HCT116 (cell line): ENCODE results near the gene RAI1.

Source experiments
- EZH2 ChIP-seq: fragments of 200-600 bp; sonication (generic); IDR thresholded peaks from 2 replicates; pipeline ENCODE4 v1.6.1; 2017; ENCODE audit warnings: antibody characterized with exemption, mixed run types
- EZH2phosphoT487 ChIP-seq: fragments of 200-600 bp; IDR thresholded peaks from 2 replicates; pipeline ENCODE4 v1.6.1; 2018; ENCODE audit warnings: antibody characterized with exemption, borderline replicate concordance
- POLR2A ChIP-seq: IDR thresholded peaks from 2 replicates; pipeline ENCODE4 v1.7.0; 2011; ENCODE audit warnings: borderline replicate concordance; ENCODE audit not compliant: insufficient read depth, insufficient read length; ENCODE audit errors: extremely low read depth
- SIN3A ChIP-seq: IDR thresholded peaks from 2 replicates; pipeline ENCODE4 v1.6.1; 2012; ENCODE audit warnings: low read depth
- YY1 ChIP-seq: IDR thresholded peaks from 2 replicates; pipeline ENCODE4 v1.6.1; 2011; ENCODE audit warnings: low read length, low read depth, moderate library complexity, mild to moderate bottlenecking; ENCODE audit not compliant: insufficient replicate concordance; ENCODE audit errors: extremely low read depth
- TF ChIP-seq, protein P1 (sequence below), 3 experiments: fragments of 200-600 bp in 1 of 3; sonication (generic) in 1 of 3; IDR thresholded peaks in 2 of 3; conservative IDR thresholded peaks in 1 of 3; 2 replicates each; pipeline ENCODE4 v1.5.1; 2012 to 2017; ENCODE audit warnings: low read depth in 2 of 3, low read length in 2 of 3, antibody characterized with exemption in 1 of 3, borderline replicate concordance in 1 of 3, control low read depth in 1 of 3, mild to moderate bottlenecking in 1 of 3, mixed read lengths in 1 of 3, mixed run types in 1 of 3, moderate library complexity in 1 of 3; ENCODE audit not compliant: insufficient read depth in 1 of 3
- TF ChIP-seq, protein P2 (sequence below): IDR thresholded peaks from 2 replicates; pipeline ENCODE4 v1.6.1; 2012; ENCODE audit warnings: low read depth

DNA sequence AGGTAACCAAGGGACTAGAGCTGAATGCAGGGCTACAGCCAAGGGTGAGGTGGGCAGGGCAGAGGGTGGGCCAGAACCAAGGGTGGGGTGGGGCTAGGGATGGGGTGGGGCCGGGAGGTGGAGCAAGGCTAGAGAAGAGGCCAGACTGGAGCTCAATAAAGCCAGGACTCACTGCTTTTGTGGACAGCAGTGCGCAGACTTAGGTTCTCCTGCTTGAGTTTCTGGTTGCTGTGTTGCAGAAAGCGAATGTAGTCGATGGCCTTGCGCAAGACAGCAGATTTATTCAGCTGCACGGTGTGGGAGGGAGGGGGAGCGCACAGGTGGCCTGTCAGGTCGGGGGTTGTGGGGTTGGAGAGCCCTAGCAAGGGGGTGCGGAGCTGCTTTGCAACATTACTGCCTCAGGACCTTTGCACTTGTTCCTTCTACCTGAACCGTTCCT is 136.8 kb downstream of the RAI1 start:
- TF ChIP-seq, protein P1, sequence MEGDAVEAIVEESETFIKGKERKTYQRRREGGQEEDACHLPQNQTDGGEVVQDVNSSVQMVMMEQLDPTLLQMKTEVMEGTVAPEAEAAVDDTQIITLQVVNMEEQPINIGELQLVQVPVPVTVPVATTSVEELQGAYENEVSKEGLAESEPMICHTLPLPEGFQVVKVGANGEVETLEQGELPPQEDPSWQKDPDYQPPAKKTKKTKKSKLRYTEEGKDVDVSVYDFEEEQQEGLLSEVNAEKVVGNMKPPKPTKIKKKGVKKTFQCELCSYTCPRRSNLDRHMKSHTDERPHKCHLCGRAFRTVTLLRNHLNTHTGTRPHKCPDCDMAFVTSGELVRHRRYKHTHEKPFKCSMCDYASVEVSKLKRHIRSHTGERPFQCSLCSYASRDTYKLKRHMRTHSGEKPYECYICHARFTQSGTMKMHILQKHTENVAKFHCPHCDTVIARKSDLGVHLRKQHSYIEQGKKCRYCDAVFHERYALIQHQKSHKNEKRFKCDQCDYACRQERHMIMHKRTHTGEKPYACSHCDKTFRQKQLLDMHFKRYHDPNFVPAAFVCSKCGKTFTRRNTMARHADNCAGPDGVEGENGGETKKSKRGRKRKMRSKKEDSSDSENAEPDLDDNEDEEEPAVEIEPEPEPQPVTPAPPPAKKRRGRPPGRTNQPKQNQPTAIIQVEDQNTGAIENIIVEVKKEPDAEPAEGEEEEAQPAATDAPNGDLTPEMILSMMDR (IDR thresholded peaks at IDR 0.05 in 2 of 3, conservative IDR thresholded peaks at IDR 0.05 in 1 of 3; ENCODE audit: borderline replicate concordance in 1 of 3, insufficient read depth in 1 of 3, low read depth in 2 of 3, low read length in 2 of 3), result no peak
- TF ChIP-seq YY1 (no peak), POLR2A (no peak), EZH2 (no peak), SIN3A (no peak), EZH2phosphoT487 (no peak)
- TF ChIP-seq, protein P2, sequence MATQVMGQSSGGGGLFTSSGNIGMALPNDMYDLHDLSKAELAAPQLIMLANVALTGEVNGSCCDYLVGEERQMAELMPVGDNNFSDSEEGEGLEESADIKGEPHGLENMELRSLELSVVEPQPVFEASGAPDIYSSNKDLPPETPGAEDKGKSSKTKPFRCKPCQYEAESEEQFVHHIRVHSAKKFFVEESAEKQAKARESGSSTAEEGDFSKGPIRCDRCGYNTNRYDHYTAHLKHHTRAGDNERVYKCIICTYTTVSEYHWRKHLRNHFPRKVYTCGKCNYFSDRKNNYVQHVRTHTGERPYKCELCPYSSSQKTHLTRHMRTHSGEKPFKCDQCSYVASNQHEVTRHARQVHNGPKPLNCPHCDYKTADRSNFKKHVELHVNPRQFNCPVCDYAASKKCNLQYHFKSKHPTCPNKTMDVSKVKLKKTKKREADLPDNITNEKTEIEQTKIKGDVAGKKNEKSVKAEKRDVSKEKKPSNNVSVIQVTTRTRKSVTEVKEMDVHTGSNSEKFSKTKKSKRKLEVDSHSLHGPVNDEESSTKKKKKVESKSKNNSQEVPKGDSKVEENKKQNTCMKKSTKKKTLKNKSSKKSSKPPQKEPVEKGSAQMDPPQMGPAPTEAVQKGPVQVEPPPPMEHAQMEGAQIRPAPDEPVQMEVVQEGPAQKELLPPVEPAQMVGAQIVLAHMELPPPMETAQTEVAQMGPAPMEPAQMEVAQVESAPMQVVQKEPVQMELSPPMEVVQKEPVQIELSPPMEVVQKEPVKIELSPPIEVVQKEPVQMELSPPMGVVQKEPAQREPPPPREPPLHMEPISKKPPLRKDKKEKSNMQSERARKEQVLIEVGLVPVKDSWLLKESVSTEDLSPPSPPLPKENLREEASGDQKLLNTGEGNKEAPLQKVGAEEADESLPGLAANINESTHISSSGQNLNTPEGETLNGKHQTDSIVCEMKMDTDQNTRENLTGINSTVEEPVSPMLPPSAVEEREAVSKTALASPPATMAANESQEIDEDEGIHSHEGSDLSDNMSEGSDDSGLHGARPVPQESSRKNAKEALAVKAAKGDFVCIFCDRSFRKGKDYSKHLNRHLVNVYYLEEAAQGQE, result no peak
